Panc1 (cell line): ENCODE data around the gene SELENOF.

Experiments
- POLR2AphosphoS5 ChIP-seq: IDR thresholded peaks from 2 replicates; pipeline ENCODE4 v1.6.1; 2012; ENCODE audit warnings: mild to moderate bottlenecking, low read depth, low read length, moderate library complexity
- SIN3A ChIP-seq: IDR thresholded peaks from 2 replicates; pipeline ENCODE4 v1.6.1; 2012; ENCODE audit warnings: low read depth, mild to moderate bottlenecking, low read length, moderate library complexity, borderline replicate concordance; ENCODE audit not compliant: insufficient read depth
- TCF7L2 ChIP-seq: IDR thresholded peaks from 2 replicates; pipeline ENCODE4 v1.6.1; 2011; ENCODE audit warnings: mild to moderate bottlenecking, low read depth, low read length, inconsistent platforms
- TF ChIP-seq, protein P1 (sequence below): fragments of 450-650 bp; IDR thresholded peaks from 2 replicates; pipeline ENCODE4 v1.5.1; 2017; ENCODE audit warnings: mild to moderate bottlenecking
- TF ChIP-seq, protein P2 (sequence below), 2 experiments: IDR thresholded peaks; 2 replicates each; pipeline ENCODE4 v1.6.1; 2011 to 2012; ENCODE audit warnings: low read depth in 2 of 2, control low read depth in 1 of 2, low read length in 1 of 2, mild to moderate bottlenecking in 1 of 2, moderate library complexity in 1 of 2; ENCODE audit not compliant: insufficient read depth in 1 of 2

DNA sequence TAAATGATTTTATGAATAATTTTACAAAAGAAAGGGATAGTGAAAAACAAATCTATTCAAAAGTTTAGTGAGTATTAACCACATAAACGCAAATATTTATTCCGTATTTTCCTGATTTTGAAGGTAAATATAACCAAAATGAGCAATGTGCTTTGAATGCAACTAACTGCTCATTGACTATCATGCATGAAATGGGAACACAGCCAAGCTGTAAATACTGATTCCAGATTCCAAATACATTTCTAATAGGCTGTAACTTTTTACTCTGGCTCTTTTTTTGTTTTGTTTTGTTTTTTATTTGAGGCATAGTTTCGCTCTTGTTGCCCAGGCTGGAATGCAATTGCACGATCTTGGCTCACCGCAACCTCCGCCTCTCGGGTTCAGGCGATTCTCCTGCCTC, 41.8 kb downstream of the SELENOF start:
- TF ChIP-seq, protein P1, sequence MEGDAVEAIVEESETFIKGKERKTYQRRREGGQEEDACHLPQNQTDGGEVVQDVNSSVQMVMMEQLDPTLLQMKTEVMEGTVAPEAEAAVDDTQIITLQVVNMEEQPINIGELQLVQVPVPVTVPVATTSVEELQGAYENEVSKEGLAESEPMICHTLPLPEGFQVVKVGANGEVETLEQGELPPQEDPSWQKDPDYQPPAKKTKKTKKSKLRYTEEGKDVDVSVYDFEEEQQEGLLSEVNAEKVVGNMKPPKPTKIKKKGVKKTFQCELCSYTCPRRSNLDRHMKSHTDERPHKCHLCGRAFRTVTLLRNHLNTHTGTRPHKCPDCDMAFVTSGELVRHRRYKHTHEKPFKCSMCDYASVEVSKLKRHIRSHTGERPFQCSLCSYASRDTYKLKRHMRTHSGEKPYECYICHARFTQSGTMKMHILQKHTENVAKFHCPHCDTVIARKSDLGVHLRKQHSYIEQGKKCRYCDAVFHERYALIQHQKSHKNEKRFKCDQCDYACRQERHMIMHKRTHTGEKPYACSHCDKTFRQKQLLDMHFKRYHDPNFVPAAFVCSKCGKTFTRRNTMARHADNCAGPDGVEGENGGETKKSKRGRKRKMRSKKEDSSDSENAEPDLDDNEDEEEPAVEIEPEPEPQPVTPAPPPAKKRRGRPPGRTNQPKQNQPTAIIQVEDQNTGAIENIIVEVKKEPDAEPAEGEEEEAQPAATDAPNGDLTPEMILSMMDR: no peak
- no peak for TF ChIP-seq SIN3A
- TF ChIP-seq, protein P2, sequence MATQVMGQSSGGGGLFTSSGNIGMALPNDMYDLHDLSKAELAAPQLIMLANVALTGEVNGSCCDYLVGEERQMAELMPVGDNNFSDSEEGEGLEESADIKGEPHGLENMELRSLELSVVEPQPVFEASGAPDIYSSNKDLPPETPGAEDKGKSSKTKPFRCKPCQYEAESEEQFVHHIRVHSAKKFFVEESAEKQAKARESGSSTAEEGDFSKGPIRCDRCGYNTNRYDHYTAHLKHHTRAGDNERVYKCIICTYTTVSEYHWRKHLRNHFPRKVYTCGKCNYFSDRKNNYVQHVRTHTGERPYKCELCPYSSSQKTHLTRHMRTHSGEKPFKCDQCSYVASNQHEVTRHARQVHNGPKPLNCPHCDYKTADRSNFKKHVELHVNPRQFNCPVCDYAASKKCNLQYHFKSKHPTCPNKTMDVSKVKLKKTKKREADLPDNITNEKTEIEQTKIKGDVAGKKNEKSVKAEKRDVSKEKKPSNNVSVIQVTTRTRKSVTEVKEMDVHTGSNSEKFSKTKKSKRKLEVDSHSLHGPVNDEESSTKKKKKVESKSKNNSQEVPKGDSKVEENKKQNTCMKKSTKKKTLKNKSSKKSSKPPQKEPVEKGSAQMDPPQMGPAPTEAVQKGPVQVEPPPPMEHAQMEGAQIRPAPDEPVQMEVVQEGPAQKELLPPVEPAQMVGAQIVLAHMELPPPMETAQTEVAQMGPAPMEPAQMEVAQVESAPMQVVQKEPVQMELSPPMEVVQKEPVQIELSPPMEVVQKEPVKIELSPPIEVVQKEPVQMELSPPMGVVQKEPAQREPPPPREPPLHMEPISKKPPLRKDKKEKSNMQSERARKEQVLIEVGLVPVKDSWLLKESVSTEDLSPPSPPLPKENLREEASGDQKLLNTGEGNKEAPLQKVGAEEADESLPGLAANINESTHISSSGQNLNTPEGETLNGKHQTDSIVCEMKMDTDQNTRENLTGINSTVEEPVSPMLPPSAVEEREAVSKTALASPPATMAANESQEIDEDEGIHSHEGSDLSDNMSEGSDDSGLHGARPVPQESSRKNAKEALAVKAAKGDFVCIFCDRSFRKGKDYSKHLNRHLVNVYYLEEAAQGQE (IDR thresholded peaks at IDR 0.05; ENCODE audit: insufficient read depth in 1 of 2, low read depth in 2 of 2, low read length in 1 of 2): no peak
- no peak for TF ChIP-seq POLR2AphosphoS5
- TF ChIP-seq TCF7L2: no peak
